ENCODE results near the gene LAX1.

The LAX1 gene

GRCh38 chr1:203794764-203795440 lies 29.9 kb downstream of the LAX1 start:
- TF ChIP-seq GATA3 (IDR thresholded peaks at IDR 0.05; ENCODE audit: low read depth, low read length) (no peak), GATA2 (IDR thresholded peaks at IDR 0.05; ENCODE audit: low read depth, low read length) (no peak)

- TF ChIP-seq GATA3 (IDR thresholded peaks at IDR 0.05; ENCODE audit: low read depth, low read length) (no peak), GATA2 (IDR thresholded peaks at IDR 0.05; ENCODE audit: low read depth, low read length) (no peak)
Observed at GRCh38 chr1:203795441-203796235, 30.7 kb downstream of the LAX1 start, which contains the start of the genes ZBED6 and ZC3H11A. Gene ZBED6 (plus strand): TSS chr1:203795623. CDS start chr1:203797523, 1,900 bp downstream. Gene ZC3H11A (plus strand): TSS chr1:203795623. CDS start chr1:203817071, 21,448 bp downstream.

- TF ChIP-seq GATA2 (IDR thresholded peaks at IDR 0.05; ENCODE audit: low read depth, low read length) (no peak), GATA3 (IDR thresholded peaks at IDR 0.05; ENCODE audit: low read depth, low read length) (no peak)
Observed at GRCh38 chr1:203796236-203796605, 31.2 kb downstream of the LAX1 start.

GRCh38 chr1:203797216-203797615 lies 32.2 kb downstream of the LAX1 start:
- TF ChIP-seq GATA3 (IDR thresholded peaks at IDR 0.05; ENCODE audit: low read depth, low read length), result no peak
- no peak for TF ChIP-seq GATA2 (IDR thresholded peaks at IDR 0.05; ENCODE audit: low read depth, low read length)

GRCh38 chr1:203797948-203798655 lies 33.1 kb downstream of the LAX1 start:
- no peak for TF ChIP-seq GATA3 (IDR thresholded peaks at IDR 0.05; ENCODE audit: low read depth, low read length)
- TF ChIP-seq GATA2 (IDR thresholded peaks at IDR 0.05; ENCODE audit: low read depth, low read length), result no peak

- TF ChIP-seq GATA3 (IDR thresholded peaks at IDR 0.05; ENCODE audit: low read depth, low read length), result no peak
- TF ChIP-seq GATA2 (IDR thresholded peaks at IDR 0.05; ENCODE audit: low read depth, low read length), result no peak
Observed at GRCh38 chr1:203799157-203799556, 34.2 kb downstream of the LAX1 start.

- TF ChIP-seq GATA2 (IDR thresholded peaks at IDR 0.05; ENCODE audit: low read depth, low read length), result no peak
- no peak for TF ChIP-seq GATA3 (IDR thresholded peaks at IDR 0.05; ENCODE audit: low read depth, low read length)
Observed at GRCh38 chr1:203799971-203800370, 35.0 kb downstream of the LAX1 start.

- TF ChIP-seq GATA2 (IDR thresholded peaks at IDR 0.05; ENCODE audit: low read depth, low read length), result no peak
- TF ChIP-seq GATA3 (IDR thresholded peaks at IDR 0.05; ENCODE audit: low read depth, low read length), result no peak
Observed at GRCh38 chr1:203805689-203806088, 40.7 kb downstream of the LAX1 start.

- no peak for TF ChIP-seq GATA2 (IDR thresholded peaks at IDR 0.05; ENCODE audit: low read depth, low read length)
- no peak for TF ChIP-seq GATA3 (IDR thresholded peaks at IDR 0.05; ENCODE audit: low read depth, low read length)
Observed at GRCh38 chr1:203807196-203807595, 42.2 kb downstream of the LAX1 start.

GRCh38 chr1:203813581-203814341 lies 48.8 kb downstream of the LAX1 start:
- no peak for TF ChIP-seq GATA3 (IDR thresholded peaks at IDR 0.05; ENCODE audit: low read depth, low read length)
- TF ChIP-seq GATA2 (IDR thresholded peaks at IDR 0.05; ENCODE audit: low read depth, low read length), result no peak

GRCh38 chr1:203818399-203818798 lies 53.4 kb downstream of the LAX1 start:
- no peak for TF ChIP-seq GATA3 (IDR thresholded peaks at IDR 0.05; ENCODE audit: low read depth, low read length)
- no peak for TF ChIP-seq GATA2 (IDR thresholded peaks at IDR 0.05; ENCODE audit: low read depth, low read length)

GRCh38 chr1:203823306-203823705 lies 58.3 kb downstream of the LAX1 start:
- TF ChIP-seq GATA3 (IDR thresholded peaks at IDR 0.05; ENCODE audit: low read depth, low read length) (no peak), GATA2 (IDR thresholded peaks at IDR 0.05; ENCODE audit: low read depth, low read length) (no peak)
